ENCODE data around the gene MYLK2.
A peak's percentile ranks its signal among the peaks of the same experiment; 100 is the strongest.

The MYLK2 gene

DNA sequence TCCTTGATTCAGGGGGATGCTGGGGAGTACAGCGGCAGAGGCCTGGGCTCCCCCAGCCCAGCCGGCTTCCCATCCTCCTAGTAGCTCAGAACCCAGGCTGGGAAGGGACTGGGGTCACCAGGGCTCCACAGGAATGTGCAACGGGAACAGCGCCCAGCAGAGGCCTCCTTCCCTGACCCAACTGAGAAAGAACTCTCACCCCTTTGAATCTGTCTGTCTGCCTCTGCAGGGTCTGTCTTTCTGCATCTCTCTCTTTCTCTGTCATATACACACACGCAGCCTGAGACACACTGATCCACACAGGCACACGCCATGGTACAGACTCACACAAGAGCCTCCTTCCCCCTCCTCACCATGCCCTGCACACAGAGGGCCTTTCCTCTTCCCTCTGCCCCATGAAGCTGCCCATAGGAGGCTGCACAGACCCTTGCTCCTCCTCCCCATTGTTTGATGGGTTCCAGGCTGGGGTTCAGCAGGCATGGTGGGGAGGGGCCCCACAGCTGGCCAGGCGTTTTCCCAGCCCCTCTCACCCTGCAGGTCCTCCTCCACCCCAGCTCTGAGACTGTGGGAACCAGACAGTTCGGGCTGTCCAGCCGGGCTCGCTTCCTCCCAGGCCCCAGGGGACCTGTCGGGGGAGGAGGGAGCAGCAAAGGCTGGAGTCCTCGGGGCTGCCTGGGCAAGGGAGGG, 23.5 kb downstream of the MYLK2 start:
- Histone ChIP-seq H3K4me2 (peak overlapping the region; percentile 52 to 87 (median 77)), H3K27ac (peak overlapping the region in 1 of 11 experiments; percentile 4; a peak in 1 of 22 replicates), H3K9me3 (replicated peaks in 1 of 11) (no peaks in the 10 kb centered on the region), H3K9ac (peak overlapping the region in 6 of 11 experiments; percentile 4 to 36 (median 18); a peak in 8 of 22 replicates), H3K4me1 (peaks cover 35 to 73% (median 71%) of the 10 kb centered on the region in 10 experiments), H3K4me3 (no peak overlapping the region), H3K27me3 (peaks cover 0 to 66% (median 0%) of the 10 kb centered on the region in 11 experiments; a peak in 5 of 22 replicates), H4K20me1 (peaks cover 0 to 79% (median 0%) of the 10 kb centered on the region in 11 experiments; a peak in 7 of 22 replicates), H3K36me3 (no peaks in the 10 kb centered on the region)
- TF ChIP-seq Cebpa-rat (IDR thresholded peaks at IDR 0.05), result no peak

DNA sequence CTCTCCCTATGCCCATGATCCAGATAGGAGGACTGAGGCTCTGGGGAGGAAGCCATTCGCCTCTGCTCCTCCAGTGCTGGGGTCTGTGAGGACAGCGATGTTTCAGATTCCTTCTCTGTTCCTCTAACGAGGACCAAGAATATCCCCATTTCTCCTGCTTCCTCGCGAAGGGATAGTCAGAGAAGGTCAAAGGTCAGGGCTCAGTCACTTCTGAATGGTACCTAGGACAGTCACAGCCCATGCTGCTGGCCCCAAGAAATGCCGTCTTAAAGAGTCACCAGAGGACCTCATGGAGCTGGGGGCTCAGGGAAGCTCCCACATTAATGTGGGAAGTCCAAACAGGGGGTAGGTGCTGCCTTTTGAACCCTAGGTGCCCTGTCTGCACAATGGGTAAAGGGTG, 24.1 kb downstream of the MYLK2 start:
- TF ChIP-seq Cebpa-rat (IDR thresholded peaks at IDR 0.05), result no peak
- Histone ChIP-seq H3K4me2 (peak overlapping the region; percentile 52 to 87 (median 77)), H3K27ac (peak overlapping the region in 1 of 11 experiments; percentile 4; a peak in 1 of 22 replicates), H3K36me3 (no peaks in the 10 kb centered on the region), H3K9ac (peak overlapping the region in 2 of 11 experiments; percentile 16 to 36; a peak in 2 of 22 replicates), H3K27me3 (peaks cover 0 to 59% (median 0%) of the 10 kb centered on the region in 11 experiments; a peak in 5 of 22 replicates), H4K20me1 (peaks cover 0 to 72% (median 0%) of the 10 kb centered on the region in 11 experiments; a peak in 7 of 22 replicates), H3K4me1 (peaks cover 28 to 66% (median 64%) of the 10 kb centered on the region in 10 experiments), H3K4me3 (no peak overlapping the region), H3K9me3 (replicated peaks in 1 of 11) (no peaks in the 10 kb centered on the region)

DNA sequence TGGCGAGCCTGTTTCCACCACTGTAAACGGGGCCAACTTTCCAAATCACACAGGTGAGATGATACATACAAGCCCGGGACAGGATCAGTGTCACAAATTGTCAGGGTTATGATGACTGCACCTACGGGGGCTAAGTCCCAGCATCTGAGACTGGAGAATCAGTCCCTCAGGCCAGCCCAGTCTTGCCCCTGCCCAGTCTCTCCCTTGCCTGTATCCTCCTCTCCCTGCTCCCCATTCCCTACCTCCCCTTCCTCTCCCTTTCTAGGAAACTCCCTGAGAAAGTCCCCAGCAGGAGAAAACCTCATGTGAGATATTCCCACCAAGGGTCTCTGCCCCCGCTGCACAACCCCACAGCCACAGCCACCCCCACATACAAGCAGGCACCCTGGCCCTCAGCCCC, 24.7 kb downstream of the MYLK2 start:
- no peak overlapping the region for H3K27ac ChIP-seq
- H3K27me3 ChIP-seq, result peaks cover 0 to 53% (median 0%) of the 10 kb centered on the region in 11 experiments; a peak in 5 of 22 replicates
- TF ChIP-seq Cebpa-rat (IDR thresholded peaks at IDR 0.05), result no peak
- peaks cover 22 to 60% (median 58%) of the 10 kb centered on the region in 10 experiments for H3K4me1 ChIP-seq
- H3K9me3 ChIP-seq (replicated peaks in 1 of 11), result no peaks in the 10 kb centered on the region
- peak overlapping the region in 8 of 11 experiments; percentile 52 to 85 (median 78); a peak in 12 of 22 replicates for H3K4me2 ChIP-seq
- no peak overlapping the region for H3K4me3 ChIP-seq
- no peaks in the 10 kb centered on the region for H3K36me3 ChIP-seq
- H4K20me1 ChIP-seq, result peaks cover 0 to 66% (median 0%) of the 10 kb centered on the region in 11 experiments; a peak in 7 of 22 replicates
- peak overlapping the region in 1 of 11 experiments; percentile 14; a peak in 1 of 22 replicates for H3K9ac ChIP-seq

GRCh38 chr20:31844737-31845299, 25.7 kb downstream of the MYLK2 start:
- peaks cover 22 to 52% (median 49%) of the 10 kb centered on the region in 10 experiments for H3K4me1 ChIP-seq
- no peaks in the 10 kb centered on the region for H3K36me3 ChIP-seq
- H3K27me3 ChIP-seq, result peaks cover 0 to 44% (median 0%) of the 10 kb centered on the region in 11 experiments; a peak in 5 of 22 replicates
- H3K9me3 ChIP-seq (replicated peaks in 1 of 11), result no peaks in the 10 kb centered on the region
- TF ChIP-seq Cebpa-rat (IDR thresholded peaks at IDR 0.05), result no peak
- no peak overlapping the region for H3K4me3 ChIP-seq
- H3K27ac ChIP-seq, result no peak overlapping the region
- H4K20me1 ChIP-seq, result peaks cover 0 to 57% (median 0%) of the 10 kb centered on the region in 11 experiments; a peak in 7 of 22 replicates
- H3K4me2 ChIP-seq, result peak overlapping the region in 9 of 11 experiments; percentile 40 to 82 (median 74); a peak in 15 of 22 replicates
- peak overlapping the region in 1 of 11 experiments; percentile 21; a peak in 1 of 22 replicates for H3K9ac ChIP-seq

DNA sequence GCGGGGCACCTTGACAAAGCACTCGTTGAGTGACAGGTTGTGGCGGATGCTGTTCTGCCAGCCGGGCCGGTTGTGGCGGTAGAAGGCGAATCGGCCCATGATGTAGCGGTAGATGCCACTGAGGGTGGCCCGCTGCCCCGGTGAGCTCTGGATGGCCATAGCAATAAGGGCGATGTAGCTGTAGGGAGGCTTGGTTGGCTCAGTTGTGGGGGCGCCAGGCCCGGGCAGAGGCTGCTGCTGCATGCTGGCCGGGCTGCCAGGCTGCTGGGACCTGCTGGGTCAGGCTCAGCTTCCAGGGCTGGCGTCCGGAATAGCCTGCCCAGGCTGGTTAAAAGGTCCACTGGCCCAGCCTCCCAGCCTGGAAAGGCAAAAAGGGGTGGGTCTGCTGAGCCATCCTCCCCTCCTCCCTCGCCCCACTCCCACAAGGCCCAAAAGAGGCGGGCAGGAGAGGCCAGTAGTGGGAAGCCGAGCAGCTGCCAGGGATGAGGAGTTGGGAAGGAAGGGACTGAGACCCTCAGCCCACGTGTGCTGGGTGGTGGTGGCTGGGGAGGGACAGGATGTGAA, 26.2 kb downstream of the MYLK2 start, which contains the start of gene FOXS1:
Gene FOXS1 (minus strand): TSS at position 305 of the 564 bp plus-strand sequence. CDS start 62 bp downstream, at position 243.
- Histone ChIP-seq H3K36me3 (no peaks in the 10 kb centered on the region), H3K9ac (peak within 1 kb of the TSS in 7 of 11 experiments; percentile 6 to 54 (median 21); a peak in 4 of 22 replicates), H3K4me3 (no peak within 1 kb of the TSS), H3K4me1 (peaks cover 22 to 50% (median 48%) of the 10 kb centered on the region in 10 experiments), H3K9me3 (replicated peaks in 1 of 11) (no peaks in the 10 kb centered on the region), H3K27ac (peak within 1 kb of the TSS in 1 of 11 experiments; percentile 13; a peak in 1 of 22 replicates), H3K4me2 (peak within 1 kb of the TSS; percentile 12 to 85 (median 74)), H3K27me3 (peaks cover 0 to 38% (median 0%) of the 10 kb centered on the region in 11 experiments; a peak in 5 of 22 replicates), H4K20me1 (peaks cover 0 to 53% (median 0%) of the 10 kb centered on the region in 11 experiments; a peak in 7 of 22 replicates)
- TF ChIP-seq Cebpa-rat (IDR thresholded peaks at IDR 0.05), result no peak

GRCh38 chr20:31846793-31847138, 27.6 kb downstream of the MYLK2 start:
- Histone ChIP-seq H4K20me1 (peaks cover 0 to 41% (median 0%) of the 10 kb centered on the region in 11 experiments; a peak in 7 of 22 replicates), H3K9me3 (replicated peaks in 1 of 11) (no peaks in the 10 kb centered on the region), H3K27me3 (peaks cover 0 to 25% (median 0%) of the 10 kb centered on the region in 11 experiments; a peak in 5 of 22 replicates), H3K27ac (no peak overlapping the region), H3K4me2 (no peak overlapping the region), H3K4me3 (no peak overlapping the region), H3K9ac (no peak overlapping the region), H3K36me3 (no peaks in the 10 kb centered on the region), H3K4me1 (peaks cover 22 to 50% (median 47%) of the 10 kb centered on the region in 10 experiments)
- TF ChIP-seq Cebpa-rat (IDR thresholded peaks at IDR 0.05), result no peak

DNA sequence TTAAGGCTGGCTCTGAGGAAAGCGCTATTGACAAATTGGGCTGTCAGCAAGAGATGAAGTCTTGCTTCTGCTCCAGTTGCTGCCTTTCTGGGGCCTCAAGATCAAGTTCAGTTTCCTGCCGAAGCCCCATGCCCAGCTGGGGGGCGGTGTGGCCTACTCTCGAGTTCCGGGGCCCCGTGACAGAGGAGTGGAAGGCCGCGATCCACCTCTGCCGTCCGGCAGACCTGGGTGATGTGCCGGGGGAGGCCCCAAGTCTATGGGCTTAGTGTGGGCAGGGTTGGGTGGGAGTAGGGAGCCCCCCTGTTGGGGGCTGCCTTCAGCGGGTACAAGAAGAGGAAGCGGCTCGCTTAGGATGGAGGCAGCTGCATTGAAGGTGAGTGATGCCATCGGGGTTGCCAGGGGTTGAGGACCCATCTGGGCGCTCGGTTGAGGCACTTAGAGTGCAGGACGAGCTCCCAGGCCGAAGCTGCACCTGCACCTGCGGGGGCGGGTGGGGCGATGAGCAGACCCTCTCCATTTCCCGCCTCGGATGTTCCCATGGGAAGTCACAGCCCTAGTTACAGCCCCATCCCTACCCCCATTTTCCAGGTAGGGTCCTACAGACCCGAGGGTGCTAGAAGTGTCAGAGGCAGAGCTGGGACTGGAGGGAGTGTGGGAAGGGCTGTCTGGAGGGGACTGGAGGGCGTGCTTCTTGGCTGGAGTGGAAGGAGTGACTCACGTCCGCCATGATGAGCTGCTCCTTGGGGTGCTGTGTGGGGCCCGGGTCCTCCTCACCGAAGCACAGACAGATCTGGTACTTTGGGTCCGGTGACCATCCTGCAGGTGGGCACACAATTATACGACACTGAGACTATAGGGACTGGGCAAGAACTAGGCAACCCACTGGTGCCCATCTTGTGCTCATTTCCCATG, 29.2 kb downstream of the MYLK2 start:
- Histone ChIP-seq H3K27me3 (peaks cover 0 to 10% (median 0%) of the 10 kb centered on the region in 11 experiments; a peak in 3 of 22 replicates), H3K36me3 (no peaks in the 10 kb centered on the region), H3K9ac (no peak overlapping the region), H3K4me2 (no peak overlapping the region), H3K27ac (no peak overlapping the region), H3K9me3 (replicated peaks in 1 of 11) (no peaks in the 10 kb centered on the region), H4K20me1 (peaks cover 0 to 26% (median 0%) of the 10 kb centered on the region in 11 experiments; a peak in 4 of 22 replicates), H3K4me3 (no peak overlapping the region), H3K4me1 (peaks cover 12 to 35% (median 31%) of the 10 kb centered on the region in 10 experiments)
- TF ChIP-seq Cebpa-rat (IDR thresholded peaks at IDR 0.05), result no peak
